OCI-LY7 (cell line): ENCODE data around the gene AGMO. TPM values are rescaled to one million over a fixed set of nuclear protein-coding genes. Genes with fewer than 3 reads are reported as not detected.

Source experiments
- BruUV-seq: library from RNA; stranded (reverse); fragments of 400-500 nt; replicated peaks from 2 replicates; lab custom pipeline; 2021; lab: Mats Ljungman, UMichigan
- CTCF ChIA-PET: fragments of 300-600 bp; sonication (Branson Sonifier 250); formaldehyde crosslinking; loops from one replicate; lab custom pipeline; 2022; ENCODE audit warnings: antibody characterized with exemption; ENCODE audit not compliant: unreplicated experiment; lab: Charles Lee
- POLR2A ChIA-PET: fragments of 300-600 bp; sonication (Branson Sonifier 250); formaldehyde crosslinking; loops from one replicate; lab custom pipeline; 2022; ENCODE audit warnings: antibody characterized with exemption; lab: Charles Lee
- DNase-seq: peaks from one replicate; pipeline ENCODE4 v3.0.0-alpha.2; 2015; ENCODE audit warnings: low spot score
- H2AFZ ChIP-seq: fragments of 200-600 bp; sonication (generic), shearing (Covaris generic); 2 replicates; pipeline ENCODE4 v1.6.1; 2014; ENCODE audit warnings: mild to moderate bottlenecking, antibody characterized with exemption, low read length, moderate library complexity
- H3K27ac ChIP-seq: fragments of 200-600 bp; sonication (generic); 2 replicates; pipeline ENCODE4 v1.5.1; 2014; ENCODE audit warnings: mixed run types, low read depth, mild to moderate bottlenecking, moderate library complexity, low read length, inconsistent platforms; ENCODE audit not compliant: poor library complexity, severe bottlenecking
- H3K36me3 ChIP-seq: fragments of 200-600 bp; sonication (generic); 2 replicates; pipeline ENCODE4 v1.6.1; 2014; ENCODE audit warnings: mild to moderate bottlenecking, antibody characterized with exemption, low read length, moderate library complexity, mixed read lengths; ENCODE audit not compliant: insufficient read depth
- H3K4me1 ChIP-seq: fragments of 200-600 bp; sonication (generic); 2 replicates; pipeline ENCODE4 v1.5.1; 2014; ENCODE audit warnings: mild to moderate bottlenecking, low read length; ENCODE audit not compliant: insufficient read depth, poor library complexity, severe bottlenecking
- H3K4me2 ChIP-seq: fragments of 200-600 bp; sonication (generic); 2 replicates; pipeline ENCODE4 v1.6.1; 2014; ENCODE audit warnings: mild to moderate bottlenecking, low read length
- H3K4me3 ChIP-seq: fragments of 200-600 bp; sonication (generic); 2 replicates; pipeline ENCODE4 v1.5.1; 2014; ENCODE audit warnings: mild to moderate bottlenecking, low read depth, low read length; ENCODE audit not compliant: poor library complexity, severe bottlenecking
- H3K79me2 ChIP-seq: fragments of 200-600 bp; sonication (generic); 2 replicates; pipeline ENCODE4 v1.6.1; 2016; ENCODE audit warnings: low read depth, mild to moderate bottlenecking, low read length, moderate library complexity, mixed read lengths; ENCODE audit not compliant: insufficient read depth
- H3K9me2 ChIP-seq: fragments of 200-600 bp; sonication (generic); 2 replicates; pipeline ENCODE4 v1.6.1; 2016; ENCODE audit warnings: mild to moderate bottlenecking, low read length, mixed read lengths; ENCODE audit not compliant: insufficient read depth
- H3K9me3 ChIP-seq: fragments of 200-600 bp; sonication (generic); 2 replicates; pipeline ENCODE4 v1.6.1; 2014; ENCODE audit warnings: mild to moderate bottlenecking, mixed run types, low read length, mixed read lengths
- H4K20me1 ChIP-seq: fragments of 200-600 bp; sonication (generic); 2 replicates; pipeline ENCODE4 v1.6.1; 2014; ENCODE audit warnings: mild to moderate bottlenecking, antibody characterized with exemption, low read length, moderate library complexity, mixed read lengths; ENCODE audit not compliant: insufficient read depth
- CTCF ChIP-seq: fragments of 200-600 bp; sonication (generic); conservative IDR thresholded peaks from 2 replicates; pipeline ENCODE4 v1.5.1; 2014; ENCODE audit warnings: mild to moderate bottlenecking, antibody characterized with exemption, low read length, moderate library complexity, mixed read lengths
- EZH2phosphoT487 ChIP-seq: fragments of 200-600 bp; sonication (generic); IDR thresholded peaks from 2 replicates; pipeline ENCODE4 v1.6.1; 2018; ENCODE audit warnings: low read depth, borderline replicate concordance, mild to moderate bottlenecking, mixed run types, antibody characterized with exemption, low read length, moderate library complexity, mixed read lengths
- intact Hi-C: fragments of 100-400 bp; cut with micrococcal nuclease; formaldehyde crosslinking; loops from one replicate; pipeline ENCODE4 v1.10.0; 2022; ENCODE audit not compliant: unreplicated experiment
- total RNA-seq, 2 experiments: library from RNA; depleted of rRNA in 1 of 2; stranded (reverse); fragments of >200 nt in 1 of 2; shearing (Covaris generic) in 1 of 2; gene quantifications; 2 replicates each; pipeline ENCODE4 v1.2.3, GENCODE V29; 2014 to 2022

AGMO gene
- total RNA-seq, 2 experiments from 2014 or later: not detected

- POLR2A ChIA-PET: interaction anchor here (0.6 kb wide), 1 partner anchor 67 kb away, joined by 3 read pairs; no protein-coding TSS in a partner anchor
- Histone ChIP-seq H3K27ac (no peak overlapping the region), H3K4me2 (no peak overlapping the region), H4K20me1 (no peaks in the 10 kb centered on the region), H3K4me3 (no peak overlapping the region), H3K79me2 (no peaks in the 10 kb centered on the region), H3K36me3 (no peaks in the 10 kb centered on the region), H3K9me2 (no peaks in the 10 kb centered on the region), H2AFZ (no peak overlapping the region), H3K9me3 (no peaks in the 10 kb centered on the region), H3K4me1 (no peaks in the 10 kb centered on the region)
- DNase-seq: peak; percentile 1
- CTCF ChIA-PET: no interaction called here
- TF ChIP-seq EZH2phosphoT487 (no peak), CTCF (peak; percentile 80)
- no TSS peak for BruUV-seq
- intact Hi-C loops: loop anchor here (5.0 kb wide), 1 partner anchor 746 kb away; no protein-coding TSS in a partner anchor
These were observed 235.7 kb downstream of the AGMO start for GRCh38 chr7:15326044-15326644.

GRCh38 chr7:15323550-15323949 lies 238.3 kb downstream of the AGMO start:
- Histone ChIP-seq H4K20me1 (no peaks in the 10 kb centered on the region), H3K27ac (no peak overlapping the region), H3K9me2 (no peaks in the 10 kb centered on the region), H3K4me2 (no peak overlapping the region), H2AFZ (no peak overlapping the region), H3K4me1 (no peaks in the 10 kb centered on the region), H3K79me2 (no peaks in the 10 kb centered on the region), H3K36me3 (no peaks in the 10 kb centered on the region), H3K4me3 (no peak overlapping the region), H3K9me3 (no peaks in the 10 kb centered on the region)
- DNase-seq: no peak
- TF ChIP-seq EZH2phosphoT487 (no peak), CTCF (no peak)
- intact Hi-C loops: no loop called here
- no TSS peak for BruUV-seq
- ChIA-PET POLR2A (interaction anchor here (0.6 kb wide), 1 partner anchor 538 kb away, joined by 3 read pairs; no protein-coding TSS in a partner anchor), CTCF (no interaction called here)

GRCh38 chr7:15317215-15317614 lies 244.6 kb downstream of the AGMO start:
- DNase-seq: no peak
- no peak for TF ChIP-seq CTCF
- no peak for TF ChIP-seq EZH2phosphoT487
- Histone ChIP-seq H3K4me2 (no peak overlapping the region), H3K4me1 (no peaks in the 10 kb centered on the region), H3K9me2 (no peaks in the 10 kb centered on the region), H3K36me3 (no peaks in the 10 kb centered on the region), H3K79me2 (no peaks in the 10 kb centered on the region), H2AFZ (no peak overlapping the region), H3K9me3 (no peaks in the 10 kb centered on the region), H3K27ac (no peak overlapping the region), H3K4me3 (no peak overlapping the region), H4K20me1 (no peaks in the 10 kb centered on the region)
- intact Hi-C loops: no loop called here
- POLR2A ChIA-PET: no interaction called here
- no TSS peak for BruUV-seq
- CTCF ChIA-PET: no interaction called here
